ENCODE data around the gene SLC38A11. TPM values are rescaled to one million over a fixed set of nuclear protein-coding genes. Genes with fewer than 3 reads are reported as not detected.

The SLC38A11 gene
- total RNA-seq, 1 donor from 2014 or later: 0.41 TPM

DNA sequence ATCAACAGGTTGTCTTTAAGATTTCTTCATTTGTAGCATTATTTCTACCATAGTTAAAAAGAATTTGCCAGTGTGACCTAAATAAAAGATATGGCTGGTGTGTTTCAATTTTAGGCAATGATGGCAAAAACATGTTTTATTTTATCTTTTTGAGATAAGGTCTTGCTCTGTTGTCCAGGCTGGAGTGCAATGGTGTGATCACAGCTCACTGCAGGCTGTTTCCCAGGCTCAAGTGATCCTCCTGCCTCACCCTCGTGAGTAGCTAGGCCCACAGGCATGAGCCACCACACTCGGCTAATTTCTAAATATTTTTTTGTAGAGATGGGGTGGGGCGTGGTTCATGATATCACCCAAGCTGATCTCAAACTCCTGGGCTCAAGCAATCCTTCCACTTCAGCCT, 66.7 kb downstream of the SLC38A11 start:
- H3K27me3 ChIP-seq: no peaks in the 10 kb centered on the region
- TF ChIP-seq, protein P1, sequence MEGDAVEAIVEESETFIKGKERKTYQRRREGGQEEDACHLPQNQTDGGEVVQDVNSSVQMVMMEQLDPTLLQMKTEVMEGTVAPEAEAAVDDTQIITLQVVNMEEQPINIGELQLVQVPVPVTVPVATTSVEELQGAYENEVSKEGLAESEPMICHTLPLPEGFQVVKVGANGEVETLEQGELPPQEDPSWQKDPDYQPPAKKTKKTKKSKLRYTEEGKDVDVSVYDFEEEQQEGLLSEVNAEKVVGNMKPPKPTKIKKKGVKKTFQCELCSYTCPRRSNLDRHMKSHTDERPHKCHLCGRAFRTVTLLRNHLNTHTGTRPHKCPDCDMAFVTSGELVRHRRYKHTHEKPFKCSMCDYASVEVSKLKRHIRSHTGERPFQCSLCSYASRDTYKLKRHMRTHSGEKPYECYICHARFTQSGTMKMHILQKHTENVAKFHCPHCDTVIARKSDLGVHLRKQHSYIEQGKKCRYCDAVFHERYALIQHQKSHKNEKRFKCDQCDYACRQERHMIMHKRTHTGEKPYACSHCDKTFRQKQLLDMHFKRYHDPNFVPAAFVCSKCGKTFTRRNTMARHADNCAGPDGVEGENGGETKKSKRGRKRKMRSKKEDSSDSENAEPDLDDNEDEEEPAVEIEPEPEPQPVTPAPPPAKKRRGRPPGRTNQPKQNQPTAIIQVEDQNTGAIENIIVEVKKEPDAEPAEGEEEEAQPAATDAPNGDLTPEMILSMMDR (IDR thresholded peaks at IDR 0.05): no peak
- no peak overlapping the region for H3K4me3 ChIP-seq
- no peak overlapping the region for H3K27ac ChIP-seq
- no peaks in the 10 kb centered on the region for H3K36me3 ChIP-seq
- no peaks in the 10 kb centered on the region for H3K9me3 ChIP-seq
- DNase-seq (no peak), ATAC-seq (no peak)
- intact Hi-C loops (cut with DNase I): no loop called here
- no peaks in the 10 kb centered on the region for H3K4me1 ChIP-seq

DNA sequence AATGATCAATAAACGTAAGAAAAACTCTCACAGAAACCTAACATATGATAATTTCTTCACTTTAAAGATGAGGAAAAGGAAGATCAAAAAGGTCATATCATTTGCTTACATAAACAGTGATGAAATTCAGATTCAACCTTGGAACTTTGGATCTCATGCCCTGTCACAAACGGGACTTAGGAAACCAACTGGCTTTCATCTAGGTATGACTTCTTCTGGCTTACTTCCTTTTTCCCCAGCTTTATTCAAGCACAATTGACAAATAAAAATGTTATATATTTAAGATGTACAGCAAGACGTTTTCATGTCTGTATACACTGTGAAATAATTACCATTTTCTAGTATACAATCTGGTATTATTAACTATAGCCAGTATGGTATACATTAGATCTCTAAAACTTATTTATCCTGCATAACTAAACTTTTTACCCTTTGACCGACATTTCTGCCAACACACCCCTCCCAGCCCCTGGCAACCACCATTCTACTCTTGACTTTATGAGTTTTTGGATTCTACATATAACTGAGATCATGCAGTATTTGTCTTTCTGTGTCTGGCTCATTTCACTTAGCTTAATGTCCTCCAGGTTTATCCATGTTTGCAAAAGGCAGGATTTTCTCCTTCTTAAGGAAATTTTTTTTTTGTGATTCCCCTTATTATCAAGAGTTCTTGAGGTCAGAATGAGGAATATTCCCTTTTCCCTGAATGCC, 67.7 kb downstream of the SLC38A11 start:
- no peak overlapping the region for H3K27ac ChIP-seq
- H3K36me3 ChIP-seq: no peaks in the 10 kb centered on the region
- TF ChIP-seq, protein P1 (IDR thresholded peaks at IDR 0.05): no peak
- H3K4me1 ChIP-seq: no peaks in the 10 kb centered on the region
- H3K27me3 ChIP-seq: no peaks in the 10 kb centered on the region
- intact Hi-C loops (cut with DNase I): no loop called here
- no peaks in the 10 kb centered on the region for H3K9me3 ChIP-seq
- no peak for DNase-seq
- ATAC-seq: no peak
- no peak overlapping the region for H3K4me3 ChIP-seq

DNA sequence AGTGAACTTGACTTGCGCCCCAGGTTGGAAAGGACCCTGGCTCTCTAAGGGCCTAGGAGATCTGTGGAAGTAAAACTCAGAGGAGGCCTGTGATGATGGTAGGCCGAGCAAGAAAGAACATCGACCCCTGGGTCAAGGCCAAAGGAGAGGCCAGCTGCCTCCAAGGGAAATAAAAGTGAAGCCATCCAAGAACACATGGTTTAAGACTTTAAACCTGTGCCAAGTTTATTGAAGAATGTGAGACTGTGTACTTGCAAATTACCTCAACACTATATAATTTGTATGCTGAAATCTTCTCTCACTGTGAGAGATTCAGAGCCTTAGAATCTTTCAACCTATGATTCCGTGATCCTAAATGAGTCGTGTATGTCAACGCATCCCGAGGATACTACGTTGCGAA, 73.0 kb downstream of the SLC38A11 start:
- DNase-seq (no peak), ATAC-seq (no peak)
- Histone ChIP-seq H3K4me3 (no peak overlapping the region), H3K9me3 (no peaks in the 10 kb centered on the region), H3K27me3 (no peaks in the 10 kb centered on the region), H3K4me1 (peaks cover 4% of the 10 kb centered on the region), H3K36me3 (no peaks in the 10 kb centered on the region), H3K27ac (no peak overlapping the region)
- TF ChIP-seq, protein P1 (IDR thresholded peaks at IDR 0.05): no peak
- intact Hi-C loops (cut with DNase I): no loop called here

DNA sequence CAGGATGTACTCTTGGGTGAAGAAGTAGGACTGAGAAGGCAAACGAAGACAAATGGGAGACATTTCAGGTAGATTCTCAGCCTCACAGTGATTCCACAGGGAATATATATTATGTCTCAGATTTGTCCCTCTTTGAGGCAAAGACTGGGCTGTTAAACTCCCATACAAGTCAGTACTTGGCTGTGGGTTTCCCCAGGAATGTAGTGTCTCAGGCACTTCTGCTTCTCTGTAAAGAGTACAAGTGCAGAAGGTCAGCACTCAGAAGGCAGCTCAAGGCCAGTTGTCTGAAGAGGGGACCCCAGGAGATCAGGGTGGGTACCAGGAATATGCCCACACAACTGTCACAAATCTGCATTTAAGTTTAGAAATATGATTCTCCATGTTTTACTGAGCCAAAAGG, 73.8 kb downstream of the SLC38A11 start:
- DNase-seq (no peak), ATAC-seq (no peak)
- no peak overlapping the region for H3K4me3 ChIP-seq
- TF ChIP-seq, protein P1 (IDR thresholded peaks at IDR 0.05): no peak
- peaks cover 4% of the 10 kb centered on the region for H3K4me1 ChIP-seq
- no peaks in the 10 kb centered on the region for H3K27me3 ChIP-seq
- intact Hi-C loops (cut with DNase I): no loop called here
- H3K36me3 ChIP-seq: no peaks in the 10 kb centered on the region
- H3K27ac ChIP-seq: no peak overlapping the region
- H3K9me3 ChIP-seq: no peaks in the 10 kb centered on the region

DNA sequence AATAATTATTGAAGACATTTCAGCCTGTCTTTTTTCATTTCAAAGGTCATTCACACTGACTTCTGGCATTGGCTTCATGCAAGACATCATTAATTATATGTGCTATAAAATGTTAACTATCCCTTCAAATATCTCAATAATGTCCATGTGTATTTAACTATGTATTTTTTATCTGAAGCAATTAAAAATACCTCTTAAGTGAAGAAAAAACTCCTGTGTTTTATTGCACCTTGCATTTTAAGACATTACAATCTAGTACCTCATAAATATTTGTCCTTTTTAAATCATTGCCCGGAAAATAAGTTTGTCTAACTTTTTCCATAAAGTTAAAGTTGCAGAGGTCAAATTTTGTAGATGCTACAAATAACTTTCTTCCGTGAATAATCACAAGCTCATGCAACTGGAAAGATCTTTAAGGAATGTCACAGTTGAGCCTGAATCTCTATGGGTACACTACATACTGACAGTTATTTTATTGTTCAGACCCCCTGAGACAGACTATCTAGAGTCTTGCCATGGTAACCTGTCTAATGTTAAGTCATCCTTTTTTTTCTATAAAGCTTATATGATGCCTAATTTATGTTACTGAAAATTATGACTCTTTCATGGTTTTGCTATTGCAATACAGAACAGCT, 75.3 kb downstream of the SLC38A11 start:
- intact Hi-C loops (cut with DNase I): no loop called here

More for the DNA sequence above, 75.3 kb downstream of the SLC38A11 start:
- Histone ChIP-seq H3K4me1 (peaks cover 4% of the 10 kb centered on the region), H3K27ac (no peak overlapping the region), H3K9me3 (no peaks in the 10 kb centered on the region), H3K27me3 (no peaks in the 10 kb centered on the region), H3K36me3 (no peaks in the 10 kb centered on the region), H3K4me3 (no peak overlapping the region)
- DNase-seq: no peak
- no peak for ATAC-seq
- TF ChIP-seq, protein P1 (IDR thresholded peaks at IDR 0.05): no peak
